GM18507 (cell line): Measurements from ENCODE around the gene EML6.

ENCODE experiments used
- DNase-seq: peaks from one replicate; pipeline ENCODE4 v3.0.0; 2011; ENCODE audit warnings: low read depth; ENCODE audit not compliant: insufficient read length; ENCODE audit errors: extremely low spot score
- FAIRE-seq: peaks from 2 replicates; lab custom pipeline; 2011; peaks lifted over from hg19 to GRCh38; lab: Jason Lieb, UNC

EML6 gene

GRCh38 chr2:54741250-54741649, 17.8 kb downstream of the EML6 start:
- no peak for DNase-seq
- FAIRE-seq = no peak

GRCh38 chr2:54750040-54750439, 26.6 kb downstream of the EML6 start:
- FAIRE-seq = no peak

GRCh38 chr2:54752439-54752838, 29.0 kb downstream of the EML6 start:
- no peak for DNase-seq
- no peak for FAIRE-seq

More at GRCh38 chr2:54750040-54750439, 26.6 kb downstream of the EML6 start:
- DNase-seq = no peak

DNA sequence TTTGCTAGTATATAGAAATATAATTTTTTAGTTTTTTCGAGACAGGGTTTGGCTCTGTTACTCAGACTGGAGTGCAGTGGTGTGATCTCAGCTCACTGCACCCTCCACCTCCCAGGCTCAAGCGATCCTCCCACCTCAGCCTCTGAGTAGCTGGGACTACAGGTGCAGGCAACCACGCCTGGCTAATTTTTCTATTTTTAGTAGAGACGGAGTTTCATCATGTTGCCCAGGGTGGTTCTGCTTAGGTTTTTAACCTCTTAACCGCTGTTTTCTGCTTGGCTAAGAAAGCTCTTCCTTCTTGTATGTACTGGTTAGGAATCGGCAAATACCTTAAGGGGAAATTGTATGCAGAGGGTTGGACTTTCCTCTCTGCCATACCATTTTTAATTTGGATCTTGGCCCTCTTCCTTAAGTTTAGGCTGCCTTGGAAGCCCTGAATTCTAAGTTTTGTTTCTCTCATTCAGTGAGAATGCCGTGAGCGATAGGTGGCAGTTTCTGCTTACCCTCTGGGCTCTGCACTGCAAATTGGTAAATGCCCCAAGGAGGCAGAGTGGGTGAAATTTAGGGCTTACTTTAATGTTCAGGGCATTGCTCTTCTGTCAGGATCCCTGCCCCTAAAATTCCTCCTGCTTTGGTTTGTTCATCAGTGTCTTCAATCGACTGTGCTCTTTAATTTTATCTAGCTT, 32.3 kb downstream of the EML6 start:
- DNase-seq (no peak), FAIRE-seq (peak; percentile 81)

DNA sequence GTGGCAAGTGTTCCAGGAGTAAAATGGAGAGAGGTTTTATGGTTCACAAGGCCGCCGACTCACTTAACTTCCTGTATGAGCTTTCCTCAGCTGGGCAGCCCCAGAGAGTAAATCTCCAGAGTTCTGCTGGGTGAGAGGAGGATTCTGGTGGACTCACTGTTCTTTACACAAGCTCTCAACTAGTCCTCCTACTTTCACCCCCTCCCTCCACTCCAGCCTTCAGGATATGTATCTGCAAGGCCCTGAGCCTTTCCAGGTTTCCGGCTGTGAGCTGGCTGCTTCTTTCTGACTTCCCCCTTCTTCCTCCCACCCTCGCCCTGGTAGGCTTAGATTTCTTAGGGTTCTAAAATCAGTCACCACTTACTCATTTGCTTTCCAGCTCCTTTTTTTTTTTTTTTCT, 34.0 kb downstream of the EML6 start:
- FAIRE-seq (peak; percentile 12), DNase-seq (no peak)

DNA sequence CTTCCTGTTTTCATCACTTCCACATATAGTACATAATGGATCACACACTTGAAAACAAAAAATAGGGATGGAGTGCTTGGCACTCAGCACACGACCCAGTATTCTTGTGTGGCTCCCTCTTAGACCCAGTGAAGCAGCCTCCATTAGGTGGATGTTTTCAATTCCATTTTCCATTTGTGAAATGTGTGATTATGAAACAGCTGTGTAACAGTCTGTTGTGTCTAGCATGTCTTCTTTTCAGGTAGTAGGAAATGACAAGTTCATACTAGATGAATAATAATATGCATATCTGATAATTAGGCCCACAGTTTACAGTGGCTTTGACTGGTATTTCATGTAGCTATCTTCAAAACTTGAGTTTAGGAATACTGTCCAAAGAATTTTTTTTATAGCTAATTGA, 35.5 kb downstream of the EML6 start:
- FAIRE-seq = no peak
- no peak for DNase-seq

- DNase-seq (no peak), FAIRE-seq (peak; percentile 68)
Measured at GRCh38 chr2:54760310-54760709, 36.8 kb downstream of the EML6 start.

DNA sequence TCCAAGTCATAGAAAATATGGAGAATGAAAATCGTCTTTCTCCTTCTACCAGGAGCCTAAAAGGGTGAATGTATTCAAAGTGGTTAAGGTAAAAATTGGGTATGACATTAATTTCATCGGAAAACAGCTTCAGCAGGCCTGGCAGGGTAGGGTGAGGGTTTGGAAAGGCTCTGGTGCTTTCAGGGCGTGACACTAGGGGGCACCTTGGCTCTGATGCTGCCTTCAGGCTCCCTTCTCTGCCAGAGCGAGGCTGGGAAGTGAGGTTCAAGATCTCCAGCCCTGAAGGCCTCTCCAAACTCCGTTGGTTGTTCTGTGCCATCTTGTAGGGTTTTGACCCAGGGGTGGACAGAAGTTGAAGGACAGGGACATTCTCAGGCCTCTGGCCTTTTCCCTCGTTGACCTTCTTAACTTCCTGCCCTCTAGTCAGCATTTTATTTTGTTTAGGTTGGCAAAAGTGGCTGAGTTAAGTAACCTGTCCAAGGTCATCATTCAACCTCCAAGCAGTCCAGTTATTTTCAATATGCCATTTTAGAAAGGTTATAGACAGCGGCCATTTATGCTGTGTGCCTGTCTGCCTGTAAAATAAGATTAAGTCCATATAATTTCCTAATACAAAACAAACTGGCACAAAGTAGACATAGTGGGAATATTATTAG, 40.3 kb downstream of the EML6 start:
- DNase-seq (no peak), FAIRE-seq (peak; percentile 15)

DNA sequence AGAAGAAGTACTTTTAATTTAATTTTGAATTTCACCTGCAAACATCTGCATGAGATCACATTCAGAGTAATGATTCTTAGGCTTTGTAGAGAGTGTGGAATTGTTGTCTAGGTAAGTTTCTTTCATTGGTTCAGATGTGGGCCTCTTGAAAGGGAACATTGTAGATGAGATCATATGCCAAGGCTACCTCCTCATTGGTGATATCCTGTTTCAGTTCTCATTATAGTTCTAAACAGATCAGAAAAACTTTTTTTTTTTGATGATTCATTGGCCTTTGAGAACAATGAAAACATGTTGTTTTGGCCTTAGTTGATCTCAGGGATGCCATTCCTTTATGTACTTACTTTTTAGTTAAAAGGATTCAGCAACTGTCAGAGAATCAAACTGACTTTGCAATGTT, 44.5 kb downstream of the EML6 start:
- no peak for FAIRE-seq
- no peak for DNase-seq

DNA sequence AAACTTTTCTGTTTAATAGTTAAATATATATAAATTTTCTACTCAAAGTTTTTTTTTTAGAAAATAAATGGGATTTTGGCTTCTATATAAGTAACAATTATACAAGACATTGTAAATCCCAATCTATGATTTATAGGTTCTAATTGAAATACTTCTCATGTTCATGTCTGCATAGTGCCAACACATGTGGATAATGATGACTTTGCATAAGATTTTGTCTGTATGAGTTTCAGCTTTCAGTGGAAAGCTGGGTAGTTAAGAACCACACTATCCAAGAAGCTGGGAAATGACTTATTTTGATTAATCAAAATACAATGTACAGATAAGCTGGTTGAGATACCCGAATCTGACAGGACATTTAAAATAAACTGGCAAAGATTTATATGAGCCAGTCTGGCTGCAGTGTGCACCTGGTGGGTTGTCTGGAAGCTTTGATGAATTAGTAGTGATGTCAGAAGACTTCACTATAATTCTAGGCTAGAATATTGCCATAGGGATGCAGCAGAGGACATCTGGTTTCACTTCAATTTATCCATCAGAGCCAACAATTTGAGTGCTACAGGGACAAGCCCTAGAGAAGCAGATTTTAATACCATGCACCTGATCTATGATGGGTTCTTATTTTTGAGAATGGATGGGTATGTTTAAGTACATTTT, 45.4 kb downstream of the EML6 start:
- FAIRE-seq = no peak

DNA sequence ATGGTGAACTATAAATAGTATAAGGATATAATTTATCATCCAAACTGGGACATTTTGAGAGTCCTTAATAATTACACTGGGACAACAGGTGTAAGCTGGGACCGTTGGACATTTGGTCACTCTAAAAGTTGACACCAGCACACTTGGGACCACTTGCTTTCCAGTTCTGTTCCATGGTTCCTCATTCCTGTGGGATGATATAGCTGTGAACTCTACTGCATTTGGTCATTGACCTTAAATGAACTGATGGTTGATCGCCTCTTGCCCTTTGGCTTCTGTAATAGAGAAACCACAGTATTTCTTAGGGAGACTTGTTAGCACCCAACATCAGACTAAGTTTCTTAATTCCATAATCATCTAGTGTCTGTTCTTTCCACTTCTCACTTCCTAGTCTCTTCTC, 46.7 kb downstream of the EML6 start:
- FAIRE-seq (no peak), DNase-seq (no peak)

More for the DNA sequence above, 45.4 kb downstream of the EML6 start:
- DNase-seq = no peak

DNA sequence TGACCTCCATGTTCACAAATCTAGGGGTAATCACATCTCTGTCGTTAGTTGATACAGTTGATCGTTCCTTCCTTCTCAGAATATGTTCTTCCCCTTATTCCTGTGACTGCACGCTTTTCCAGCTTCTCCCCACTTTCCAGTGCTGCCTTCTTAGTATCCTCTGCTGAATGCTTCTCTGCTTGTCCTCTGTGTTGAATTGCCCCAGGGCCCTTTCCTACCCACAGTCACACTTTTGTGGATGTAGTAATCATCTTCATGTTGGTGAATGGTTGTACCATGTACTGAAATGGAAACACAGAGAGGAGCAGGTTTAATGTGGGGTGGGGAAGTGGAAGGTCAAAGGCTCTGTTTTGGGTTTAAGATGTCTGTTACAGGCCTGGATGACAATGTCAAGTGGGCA, 47.2 kb downstream of the EML6 start:
- no peak for FAIRE-seq
- no peak for DNase-seq

DNA sequence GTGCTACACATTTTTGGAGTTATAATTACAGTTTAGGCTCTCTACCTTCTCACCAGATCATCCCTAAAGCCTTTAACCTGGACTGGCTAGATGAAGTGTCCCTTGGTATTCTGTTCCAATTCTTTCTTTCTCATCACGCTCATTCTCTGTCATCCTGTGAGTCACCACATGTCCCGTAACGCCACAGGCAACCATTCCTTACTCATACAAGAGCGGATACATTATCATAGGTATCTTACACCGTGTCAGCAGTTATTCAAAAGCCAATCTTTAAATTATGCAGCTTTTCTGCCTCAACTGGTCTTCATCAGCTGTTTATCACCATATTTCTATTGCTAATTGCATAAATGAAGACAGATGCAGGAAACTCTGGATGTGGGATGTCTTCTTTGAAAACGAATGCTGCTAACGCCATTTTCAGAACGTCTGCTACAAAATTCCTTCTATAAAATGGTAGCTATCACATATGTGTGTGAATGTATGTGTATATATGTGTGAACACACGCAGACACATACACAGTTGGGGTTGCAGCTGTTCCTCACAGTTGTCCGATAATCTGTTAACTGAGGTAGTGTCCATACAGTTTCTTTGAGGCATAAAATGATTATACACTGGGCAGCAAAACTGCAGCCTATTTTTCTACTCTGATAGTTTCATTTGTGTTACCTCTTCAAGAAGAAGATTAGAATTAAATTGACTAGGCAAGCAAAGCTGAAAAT, 47.9 kb downstream of the EML6 start:
- DNase-seq (no peak), FAIRE-seq (no peak)

GRCh38 chr2:54772110-54772509, 48.6 kb downstream of the EML6 start:
- DNase-seq = no peak
- FAIRE-seq = no peak

GRCh38 chr2:54772531-54772930, 49.1 kb downstream of the EML6 start:
- DNase-seq (no peak), FAIRE-seq (no peak)

- FAIRE-seq (no peak), DNase-seq (no peak)
Measured at GRCh38 chr2:54773233-54773632, 49.8 kb downstream of the EML6 start.

DNA sequence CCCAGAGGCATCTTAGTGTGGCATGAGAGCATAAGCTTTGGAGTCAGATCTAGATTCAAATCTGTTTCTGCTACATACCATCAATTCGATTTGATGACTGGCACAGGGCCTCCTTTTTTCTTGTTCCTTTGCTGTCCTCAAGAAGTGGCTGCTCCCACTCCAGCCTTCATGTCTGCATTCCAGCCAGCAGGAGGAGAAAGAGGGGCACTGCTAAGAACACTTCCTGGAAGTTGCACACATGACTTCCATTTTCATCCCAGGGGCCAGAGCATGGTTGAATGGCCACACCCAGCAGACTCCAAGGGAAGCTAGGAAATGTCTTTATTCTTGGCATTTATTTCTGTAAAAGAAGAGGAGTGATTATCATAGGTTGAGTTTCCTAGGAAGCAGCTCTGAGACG, 50.4 kb downstream of the EML6 start:
- DNase-seq (no peak), FAIRE-seq (no peak)

GRCh38 chr2:54775710-54776109, 52.2 kb downstream of the EML6 start:
- FAIRE-seq = no peak

DNA sequence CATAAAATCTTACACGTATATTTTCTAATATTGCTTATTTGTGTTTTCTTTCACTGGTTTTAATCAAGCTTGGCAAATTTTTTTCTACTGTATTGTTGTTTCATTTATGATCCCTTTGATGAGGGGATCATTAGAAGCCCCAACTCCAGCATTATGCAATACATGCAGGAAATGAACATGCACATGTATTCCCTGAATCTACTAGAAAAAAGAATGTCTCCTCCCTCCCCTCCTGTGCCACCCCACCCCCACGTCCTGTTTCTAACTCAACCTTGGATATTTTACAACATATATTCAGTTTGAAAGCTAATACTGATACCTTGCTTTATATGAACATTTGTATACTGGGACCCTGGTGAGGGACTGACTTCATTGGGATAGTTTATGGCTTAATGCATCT, 53.0 kb downstream of the EML6 start:
- no peak for FAIRE-seq
- no peak for DNase-seq

More at GRCh38 chr2:54775710-54776109, 52.2 kb downstream of the EML6 start:
- no peak for DNase-seq

GRCh38 chr2:54783349-54783748, 59.9 kb downstream of the EML6 start:
- DNase-seq (no peak), FAIRE-seq (no peak)
